H9 (cell line): Measurements from ENCODE around the gene KDM4C. TPM values are rescaled to one million over a fixed set of nuclear protein-coding genes. Genes with fewer than 3 reads are reported as not detected.

ENCODE experiments used
- DNase-seq: peaks from one replicate; pipeline ENCODE4 v3.0.0-alpha.2; 2017
- H2AFZ ChIP-seq: one replicate; pipeline ENCODE4 v1.6.1; 2013; ENCODE audit warnings: mild to moderate bottlenecking, low read length, control low read depth, moderate library complexity
- H2AK5ac ChIP-seq: 2 replicates; pipeline ENCODE4 v1.6.1; 2013; ENCODE audit warnings: low read length, control low read depth, mixed read lengths; ENCODE audit not compliant: insufficient read length
- H2BK120ac ChIP-seq: one replicate; pipeline ENCODE4 v1.6.1; 2013; ENCODE audit warnings: low read depth, mild to moderate bottlenecking, low read length, control low read depth, inconsistent platforms; ENCODE audit not compliant: poor library complexity, severe bottlenecking
- H2BK12ac ChIP-seq: 2 replicates; pipeline ENCODE4 v1.6.1; 2013; ENCODE audit warnings: low read length, control low read depth, mixed read lengths, low read depth; ENCODE audit not compliant: insufficient read length
- H2BK15ac ChIP-seq: 2 replicates; pipeline ENCODE4 v1.6.1; 2013; ENCODE audit warnings: low read depth, low read length, control low read depth
- H2BK20ac ChIP-seq: one replicate; pipeline ENCODE4 v1.6.1; 2013; ENCODE audit warnings: low read depth, mild to moderate bottlenecking, low read length, control low read depth, inconsistent platforms; ENCODE audit not compliant: poor library complexity, severe bottlenecking
- H2BK5ac ChIP-seq: 2 replicates; pipeline ENCODE4 v1.6.1; 2013; ENCODE audit warnings: low read length, control low read depth, mixed read lengths; ENCODE audit not compliant: insufficient read length
- H3K14ac ChIP-seq: 2 replicates; pipeline ENCODE4 v1.6.1; 2013; ENCODE audit warnings: low read length, control low read depth; ENCODE audit not compliant: insufficient read depth
- H3K18ac ChIP-seq: 2 replicates; pipeline ENCODE4 v1.6.1; 2013; ENCODE audit warnings: low read depth, mild to moderate bottlenecking, mixed read lengths, low read length, control low read depth; ENCODE audit not compliant: insufficient read length
- H3K23ac ChIP-seq: 2 replicates; pipeline ENCODE4 v1.6.1; 2013; ENCODE audit warnings: low read length, control low read depth, mixed read lengths, low read depth; ENCODE audit not compliant: insufficient read length
- H3K23me2 ChIP-seq: 2 replicates; pipeline ENCODE4 v1.6.1; 2013; ENCODE audit warnings: low read depth, mild to moderate bottlenecking, mixed read lengths, low read length, control low read depth; ENCODE audit not compliant: insufficient read length, poor library complexity, severe bottlenecking
- H3K27ac ChIP-seq: 2 replicates; pipeline ENCODE4 v1.5.1; 2013; ENCODE audit warnings: low read length, control low read depth, mixed read lengths, low read depth; ENCODE audit not compliant: insufficient read length
- H3K27me3 ChIP-seq: 2 replicates; pipeline ENCODE4 v1.6.1; 2013; ENCODE audit warnings: low read length, control low read depth, inconsistent platforms; ENCODE audit not compliant: insufficient read depth
- H3K4ac ChIP-seq: 2 replicates; pipeline ENCODE4 v1.6.1; 2013; ENCODE audit warnings: low read depth, mild to moderate bottlenecking, control low read depth, inconsistent platforms, low read length, moderate library complexity
- H3K4me1 ChIP-seq: 2 replicates; pipeline ENCODE4 v1.6.1; 2013; ENCODE audit warnings: low read length, control low read depth, inconsistent platforms; ENCODE audit not compliant: insufficient read depth
- H3K4me2 ChIP-seq: 2 replicates; pipeline ENCODE4 v1.6.1; 2013; ENCODE audit warnings: low read length, control low read depth, mixed read lengths; ENCODE audit not compliant: insufficient read length, insufficient read depth
- H3K56ac ChIP-seq: 2 replicates; pipeline ENCODE4 v1.6.1; 2013; ENCODE audit warnings: low read depth, mild to moderate bottlenecking, mixed read lengths, low read length, control low read depth; ENCODE audit not compliant: insufficient read length
- H3K79me1 ChIP-seq: 2 replicates; pipeline ENCODE4 v1.6.1; 2013; ENCODE audit warnings: low read depth, mild to moderate bottlenecking, moderate library complexity, low read length, control low read depth, inconsistent platforms; ENCODE audit not compliant: insufficient read depth, poor library complexity, severe bottlenecking
- H3K79me2 ChIP-seq: 2 replicates; pipeline ENCODE4 v1.6.1; 2013; ENCODE audit warnings: low read length, control low read depth, inconsistent platforms; ENCODE audit not compliant: insufficient read depth
- H3K9ac ChIP-seq: 2 replicates; pipeline ENCODE4 v1.6.1; 2013; ENCODE audit warnings: low read length, control low read depth, mixed read lengths; ENCODE audit not compliant: insufficient read length; ENCODE audit errors: extremely low read depth
- H3K9me3 ChIP-seq: one replicate; pipeline ENCODE4 v1.6.1; 2013; ENCODE audit warnings: low read depth, low read length, inconsistent platforms; ENCODE audit not compliant: control insufficient read depth
- H3T11ph ChIP-seq: one replicate; pipeline ENCODE4 v1.6.1; 2013; ENCODE audit warnings: mild to moderate bottlenecking, low read length, control low read depth, inconsistent platforms
- H4K20me1 ChIP-seq: one replicate; pipeline ENCODE4 v1.6.1; 2013; ENCODE audit not compliant: control insufficient read depth, insufficient read length, insufficient read depth
- H4K5ac ChIP-seq: 2 replicates; pipeline ENCODE4 v1.6.1; 2013; ENCODE audit warnings: low read depth, mild to moderate bottlenecking, mixed read lengths, low read length, control low read depth; ENCODE audit not compliant: insufficient read length
- H4K8ac ChIP-seq: replicated peaks from 2 replicates; pipeline ENCODE4 v1.6.1; 2013; ENCODE audit warnings: low read length, control low read depth, mixed read lengths, low read depth; ENCODE audit not compliant: insufficient read length
- H4K91ac ChIP-seq: 2 replicates; pipeline ENCODE4 v1.6.1; 2013; ENCODE audit warnings: low read depth, mild to moderate bottlenecking, moderate library complexity, mixed read lengths, low read length, control low read depth; ENCODE audit not compliant: insufficient read length
- H3K27ac Mint-ChIP-seq, 3 experiments: 2 replicates in 2 of 3; 3 replicates in 1 of 3; pipeline ENCODE4 v1.8.0; 2020 to 2021; ENCODE audit warnings: mixed read lengths in 3 of 3, mild to moderate bottlenecking in 1 of 3, moderate library complexity in 1 of 3
- H3K27me3 Mint-ChIP-seq: 2 replicates; pipeline ENCODE4 v1.8.0; 2021; ENCODE audit warnings: low read depth, mild to moderate bottlenecking, moderate library complexity, mixed read lengths
- H3K36me3 Mint-ChIP-seq, 3 experiments: 2 replicates in 2 of 3; 3 replicates in 1 of 3; pipeline ENCODE4 v1.8.0; 2020 to 2021; ENCODE audit warnings: low read depth in 3 of 3, mixed read lengths in 3 of 3; ENCODE audit not compliant: insufficient read depth in 1 of 3
- H3K4me1 Mint-ChIP-seq, 2 experiments: 2 replicates each; pipeline ENCODE4 v1.8.0; 2020; ENCODE audit warnings: mixed read lengths in 2 of 2
- H3K4me3 Mint-ChIP-seq, 2 experiments: 2 replicates in 1 of 2; 3 replicates in 1 of 2; pipeline ENCODE4 v1.8.0; 2020 to 2021; ENCODE audit warnings: mild to moderate bottlenecking in 2 of 2, mixed read lengths in 2 of 2, moderate library complexity in 1 of 2
- H3K9me3 Mint-ChIP-seq, 2 experiments: 2 replicates in 1 of 2; 3 replicates in 1 of 2; pipeline ENCODE4 v1.8.0; 2020; ENCODE audit warnings: mild to moderate bottlenecking in 2 of 2, mixed read lengths in 2 of 2, moderate library complexity in 1 of 2
- CTCF ChIP-seq: fragments of 200-600 bp; sonication (generic); conservative IDR thresholded peaks from 3 replicates; pipeline ENCODE4 v1.8.0; 2021; ENCODE audit warnings: antibody characterized with exemption, mild to moderate bottlenecking
- WGBS: extraction: QIAGEN DNeasy Blood & Tissue Kit; methylation state at CpG from one replicate; pipeline ENCODE4 v1.1.7; 2013; ENCODE audit warnings: missing lambda C conversion rate, low lambda C conversion rate, mixed read lengths; ENCODE audit not compliant: insufficient read length; ENCODE audit errors: extremely low coverage; 5-methylcytosine and 5-hydroxymethylcytosine counted together
- total RNA-seq: library from RNA; stranded (reverse); gene quantifications from 2 replicates; pipeline ENCODE4 v1.2.1, GENCODE V29; 2021

The KDM4C gene
- total RNA-seq, 1 experiment from 2014 or later: 24.0 TPM

GRCh38 chr9:7177383-7177782 lies 419.6 kb downstream of the KDM4C start:
- H3K56ac ChIP-seq: no peak overlapping the region
- no peak overlapping the region for H4K5ac ChIP-seq
- H3K27ac Mint-ChIP-seq: no peak overlapping the region
- H3K9me3 ChIP-seq: no peaks in the 10 kb centered on the region
- no peak overlapping the region for H2BK5ac ChIP-seq
- WGBS: no CpG with 5 or more reads among the region's 3 CpGs
- H2BK15ac ChIP-seq: no peak overlapping the region
- H3K27me3 Mint-ChIP-seq: no peaks in the 10 kb centered on the region
- H3K36me3 Mint-ChIP-seq: peaks cover 3 to 10% (median 7%) of the 10 kb centered on the region in 3 experiments; a peak in 6 of 7 replicates
- H3K4me3 Mint-ChIP-seq: no peak overlapping the region
- H2BK12ac ChIP-seq: no peak overlapping the region
- no peak overlapping the region for H2BK120ac ChIP-seq
- H3T11ph ChIP-seq: no peak overlapping the region
- no peak overlapping the region for H3K18ac ChIP-seq
- H3K4me1 ChIP-seq: no peaks in the 10 kb centered on the region
- H2BK20ac ChIP-seq: no peak overlapping the region
- no peak overlapping the region for H3K4ac ChIP-seq
- no peak overlapping the region for H4K8ac ChIP-seq
- TF ChIP-seq CTCF: no peak
- H3K79me1 ChIP-seq: no peaks in the 10 kb centered on the region
- no peaks in the 10 kb centered on the region for H3K23me2 ChIP-seq
- no peaks in the 10 kb centered on the region for H3K79me2 ChIP-seq
- no peak overlapping the region for H4K91ac ChIP-seq
- no peak overlapping the region for H3K9ac ChIP-seq
- H2AK5ac ChIP-seq: no peak overlapping the region
- peaks cover 1% of the 10 kb centered on the region; the same call in 1 of the 2 replicates for H3K27me3 ChIP-seq
- no peak overlapping the region for H3K14ac ChIP-seq
- H3K4me1 Mint-ChIP-seq: peaks cover 0 to 5% of the 10 kb centered on the region in 2 experiments; a peak in 3 of 4 replicates
- no peak overlapping the region for H2AFZ ChIP-seq
- no peaks in the 10 kb centered on the region for H4K20me1 ChIP-seq
- no peak for DNase-seq
- H3K27ac ChIP-seq: no peak overlapping the region
- peaks cover 3 to 5% of the 10 kb centered on the region in 2 experiments; a peak in 1 of 5 replicates for H3K9me3 Mint-ChIP-seq
- H3K23ac ChIP-seq: no peak overlapping the region
- H3K4me2 ChIP-seq: no peak overlapping the region
